ENCODE results near the gene TTC4. TPM values are rescaled to one million over a fixed set of nuclear protein-coding genes. Genes with fewer than 3 reads are reported as not detected.

TTC4 gene
- total RNA-seq, 1 experiment from 2014 or later, result 30.8 TPM

- Mint-ChIP-seq H3K4me1 (peaks cover 13 to 14% of the 10 kb centered on the region in 2 experiments), H3K9me3 (no peaks in the 10 kb centered on the region), H3K27me3 (ENCODE audit: low read depth) (peaks cover 36% of the 10 kb centered on the region), H3K27ac (no peak overlapping the region; a peak in 1 of 7 replicates), H3K36me3 (ENCODE audit: insufficient read depth in 1 of 3, low read depth in 3 of 3) (peaks cover 6 to 19% (median 16%) of the 10 kb centered on the region in 3 experiments; a peak in 6 of 7 replicates), H3K4me3 (peak overlapping the region; percentile 88 to 91)
- H3K4me2 ChIP-seq (ENCODE audit: insufficient read depth, insufficient read length, low read length), result peak overlapping the region; percentile 94
- H4K20me1 ChIP-seq (ENCODE audit: control insufficient read depth, insufficient read depth, insufficient read length), result no peaks in the 10 kb centered on the region
- H2AK5ac ChIP-seq (ENCODE audit: insufficient read length, low read length), result no peak overlapping the region
- no peak overlapping the region for H2BK12ac ChIP-seq (ENCODE audit: insufficient read length, low read depth, low read length)
- H2BK5ac ChIP-seq (ENCODE audit: insufficient read length, low read length), result no peak overlapping the region
- no peak overlapping the region for H3K9ac ChIP-seq (ENCODE audit: extremely low read depth, insufficient read length, low read length)
- no peak overlapping the region for H4K91ac ChIP-seq (ENCODE audit: insufficient read length, low read depth, low read length)
- no peak overlapping the region for H3K18ac ChIP-seq (ENCODE audit: insufficient read length, low read depth, low read length)
- DNase-seq, result no peak
- H3K27me3 ChIP-seq (ENCODE audit: insufficient read depth, low read length), result no peaks in the 10 kb centered on the region
- H3K4me1 ChIP-seq (ENCODE audit: insufficient read depth, low read length), result no peaks in the 10 kb centered on the region
- H3K27ac ChIP-seq (ENCODE audit: insufficient read length, low read depth, low read length), result no peak overlapping the region
- H3K79me1 ChIP-seq (ENCODE audit: insufficient read depth, low read depth, low read length, poor library complexity, severe bottlenecking), result peaks cover 2% of the 10 kb centered on the region
- H3K9me3 ChIP-seq (ENCODE audit: control insufficient read depth, low read depth, low read length), result no peaks in the 10 kb centered on the region
- no peak overlapping the region for H3T11ph ChIP-seq (ENCODE audit: low read length)
- no peak overlapping the region for H2BK15ac ChIP-seq (ENCODE audit: low read depth, low read length)
- H3K56ac ChIP-seq (ENCODE audit: insufficient read length, low read depth, low read length), result no peak overlapping the region
- no peak overlapping the region for H2BK120ac ChIP-seq (ENCODE audit: low read depth, low read length, poor library complexity, severe bottlenecking)
- no peaks in the 10 kb centered on the region for H3K79me2 ChIP-seq (ENCODE audit: insufficient read depth, low read length)
- no peak overlapping the region for H4K5ac ChIP-seq (ENCODE audit: insufficient read length, low read depth, low read length)
- TF ChIP-seq, protein P1, sequence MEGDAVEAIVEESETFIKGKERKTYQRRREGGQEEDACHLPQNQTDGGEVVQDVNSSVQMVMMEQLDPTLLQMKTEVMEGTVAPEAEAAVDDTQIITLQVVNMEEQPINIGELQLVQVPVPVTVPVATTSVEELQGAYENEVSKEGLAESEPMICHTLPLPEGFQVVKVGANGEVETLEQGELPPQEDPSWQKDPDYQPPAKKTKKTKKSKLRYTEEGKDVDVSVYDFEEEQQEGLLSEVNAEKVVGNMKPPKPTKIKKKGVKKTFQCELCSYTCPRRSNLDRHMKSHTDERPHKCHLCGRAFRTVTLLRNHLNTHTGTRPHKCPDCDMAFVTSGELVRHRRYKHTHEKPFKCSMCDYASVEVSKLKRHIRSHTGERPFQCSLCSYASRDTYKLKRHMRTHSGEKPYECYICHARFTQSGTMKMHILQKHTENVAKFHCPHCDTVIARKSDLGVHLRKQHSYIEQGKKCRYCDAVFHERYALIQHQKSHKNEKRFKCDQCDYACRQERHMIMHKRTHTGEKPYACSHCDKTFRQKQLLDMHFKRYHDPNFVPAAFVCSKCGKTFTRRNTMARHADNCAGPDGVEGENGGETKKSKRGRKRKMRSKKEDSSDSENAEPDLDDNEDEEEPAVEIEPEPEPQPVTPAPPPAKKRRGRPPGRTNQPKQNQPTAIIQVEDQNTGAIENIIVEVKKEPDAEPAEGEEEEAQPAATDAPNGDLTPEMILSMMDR (conservative IDR thresholded peaks at IDR 0.05), result no peak
- no CpG with 5 or more reads among the region's 7 CpGs for WGBS (ENCODE audit: extremely low coverage, insufficient read length, low lambda C conversion rate)
- no peak overlapping the region for H3K23ac ChIP-seq (ENCODE audit: insufficient read length, low read depth, low read length)
- H3K14ac ChIP-seq (ENCODE audit: insufficient read depth, low read length), result no peak overlapping the region
- no peak overlapping the region for H2BK20ac ChIP-seq (ENCODE audit: low read depth, low read length, poor library complexity, severe bottlenecking)
- H3K23me2 ChIP-seq (ENCODE audit: insufficient read length, low read depth, low read length, poor library complexity, severe bottlenecking), result peaks cover 7% of the 10 kb centered on the region
- H3K4ac ChIP-seq (ENCODE audit: low read depth, low read length), result no peak overlapping the region
- H4K8ac ChIP-seq (replicated peaks; ENCODE audit: insufficient read length, low read depth, low read length), result peak overlapping the region; percentile 63
- H2AFZ ChIP-seq (ENCODE audit: low read length), result peak overlapping the region; percentile 93
Measured at GRCh38 chr1:54714881-54715492, 674 bp upstream of the TTC4 start.
